Right lobe of liver (tissue), 6 donors: ENCODE data around the gene CCNF. TPM values are rescaled to one million over a fixed set of nuclear protein-coding genes. Genes with fewer than 3 reads are reported as not detected.

Experiments used
- ATAC-seq, 4 donors: fragments of 200-7000 bp; cut with Tn5 transposase; one replicate each; pipeline ENCODE4 v1.9.1; 2020; ENCODE audit warnings: mild to moderate bottlenecking in 4 of 4, moderate library complexity in 4 of 4
- DNase-seq, 3 donors: peaks; one replicate each; pipeline ENCODE4 v3.0.0-alpha.2; 2020
- H3K27ac ChIP-seq, 3 donors: fragments of 200-600 bp; one replicate each; pipeline ENCODE4 v1.8.0; 2022
- H3K27me3 ChIP-seq, 2 donors: fragments of 200-600 bp; one replicate each; pipeline ENCODE4 v1.8.0; 2022
- H3K36me3 ChIP-seq, 4 donors: fragments of 200-600 bp; sonication (generic) in 1 of 4; one replicate each; pipeline versions ENCODE4 v1.5.1 to v1.8.0; 2017 to 2022; ENCODE audit warnings: control low read depth in 1 of 4
- H3K4me1 ChIP-seq, 4 donors: fragments of 200-600 bp; sonication (generic) in 1 of 4; one replicate each; pipeline versions ENCODE4 v1.5.1 to v1.8.0; 2017 to 2022; ENCODE audit warnings: control low read depth in 1 of 4
- H3K4me3 ChIP-seq, 3 donors: fragments of 200-600 bp; one replicate each; pipeline ENCODE4 v1.8.0; 2022
- H3K9me3 ChIP-seq, 4 donors: fragments of 200-600 bp; sonication (generic) in 1 of 4; one replicate each; pipeline versions ENCODE4 v1.5.1 to v1.8.0; 2017 to 2022; ENCODE audit warnings: control low read depth in 1 of 4
- CTCF ChIP-seq, 4 donors: fragments of 200-600 bp in 3 of 4; fragments of 450-650 bp in 1 of 4; IDR thresholded peaks; one replicate each; pipeline versions ENCODE4 v1.5.1 to v1.8.0; 2016 to 2022; ENCODE audit warnings: antibody characterized with exemption in 4 of 4, mild to moderate bottlenecking in 2 of 4
- POLR2A ChIP-seq: fragments of 450-650 bp; IDR thresholded peaks from one replicate; pipeline ENCODE4 v1.6.1; 2017; ENCODE audit warnings: antibody characterized with exemption, mild to moderate bottlenecking
- WGBS: methylation state at CpG from one replicate; pipeline ENCODE4 v1.1.6; 2018; ENCODE audit warnings: low coverage, low lambda C conversion rate; ENCODE audit not compliant: insufficient coverage; ENCODE audit errors: missing lambda C conversion rate; 5-methylcytosine and 5-hydroxymethylcytosine counted together
- intact Hi-C, 2 donors: fragments of 100-400 bp; cut with DNase I; formaldehyde crosslinking; loops; one replicate each; pipeline versions ENCODE4 v1.11.2 to v1.14.1; 2022
- total RNA-seq, 6 experiments: library from RNA; depleted of rRNA in 2 of 6; stranded (reverse); fragments of >200 nt in 2 of 6; fragmentation: NEBNext Ultra II Directional in 3 of 6; extraction: Animal tissue kit (Norgen Biotek cat#: 25700) in 3 of 6; gene quantifications; one replicate each; pipeline versions ENCODE4 v1.1.0 to v1.2.4, GENCODE V29; 2016 to 2023
- donor health status: DM: no; HTN: yes; CAD: no.
- donor health status: DM: no; HTN: no; CAD: no.
- donor health status: DM: no; HTN: no; CAD: no.
- donor health status: DM: no; HTN: yes; CAD: no.
- donor health status: DM: no; HTN: yes; CAD: no.

The CCNF gene
- total RNA-seq, 6 experiments from 2014 or later: 1.3 to 2.7 (median 1.7) TPM

- DNase-seq (no peak), ATAC-seq (no peak)
- Histone ChIP-seq H3K4me1 (peaks cover 0 to 3% (median 0%) of the 10 kb centered on the region in 4 donors), H3K27ac (no peak overlapping the region), H3K9me3 (no peaks in the 10 kb centered on the region), H3K27me3 (no peaks in the 10 kb centered on the region), H3K36me3 (no peaks in the 10 kb centered on the region), H3K4me3 (no peak overlapping the region)
- WGBS: 91% methylated on average over 6 of the region's 25 CpGs
- no peak for TF ChIP-seq CTCF (IDR thresholded peaks at IDR 0.05)
- no peak for TF ChIP-seq POLR2A
- intact Hi-C loops: no loop called here
Observed at GRCh38 chr16:2424061-2425007, 4.9 kb upstream of the CCNF start.

GRCh38 chr16:2425008-2425518 lies 4.2 kb upstream of the CCNF start:
- intact Hi-C loops: no loop called here

GRCh38 chr16:2425825-2426430 lies 3.3 kb upstream of the CCNF start:
- intact Hi-C loops: no loop called here

More at GRCh38 chr16:2425008-2425518, 4.2 kb upstream of the CCNF start:
- H3K27ac ChIP-seq: no peak overlapping the region
- no peaks in the 10 kb centered on the region for H3K9me3 ChIP-seq
- no peaks in the 10 kb centered on the region for H3K27me3 ChIP-seq
- no peaks in the 10 kb centered on the region for H3K36me3 ChIP-seq
- no peak for TF ChIP-seq CTCF (IDR thresholded peaks at IDR 0.05)
- TF ChIP-seq POLR2A: no peak
- ATAC-seq: no peak
- peaks cover 0 to 8% (median 1%) of the 10 kb centered on the region in 4 donors for H3K4me1 ChIP-seq
- no peak overlapping the region for H3K4me3 ChIP-seq
- no peak for DNase-seq
- 74% methylated on average over 6 of the region's 9 CpGs for WGBS

GRCh38 chr16:2426941-2427361 lies 2.3 kb upstream of the CCNF start:
- whole genome bisulfite sequencing: 100% methylated on average over 3 of the region's 6 CpGs

More at GRCh38 chr16:2425825-2426430, 3.3 kb upstream of the CCNF start:
- Histone ChIP-seq H3K4me1 (peaks cover 0 to 11% (median 2%) of the 10 kb centered on the region in 4 donors), H3K27ac (no peak overlapping the region), H3K9me3 (no peaks in the 10 kb centered on the region), H3K27me3 (no peaks in the 10 kb centered on the region), H3K4me3 (no peak overlapping the region), H3K36me3 (no peaks in the 10 kb centered on the region)
- TF ChIP-seq CTCF (IDR thresholded peaks at IDR 0.05): no peak
- no peak for TF ChIP-seq POLR2A
- DNase-seq (no peak), ATAC-seq (no peak)
- WGBS: 100% methylated on average over 1 of the region's 13 CpGs

More at GRCh38 chr16:2426941-2427361, 2.3 kb upstream of the CCNF start:
- no peak overlapping the region for H3K27ac ChIP-seq
- peaks cover 0 to 11% (median 2%) of the 10 kb centered on the region in 4 donors for H3K4me1 ChIP-seq
- ATAC-seq: no peak
- no peak overlapping the region for H3K4me3 ChIP-seq
- H3K27me3 ChIP-seq: no peaks in the 10 kb centered on the region
- intact Hi-C loops: no loop called here
- no peaks in the 10 kb centered on the region for H3K9me3 ChIP-seq
- TF ChIP-seq CTCF (IDR thresholded peaks at IDR 0.05) (no peak), POLR2A (no peak)
- H3K36me3 ChIP-seq: peaks cover 0 to under 1% (median 0%) of the 10 kb centered on the region in 4 donors
- no peak for DNase-seq
